Calu3 (cell line): ENCODE data around the gene PEF1. TPM values are rescaled to one million over a fixed set of nuclear protein-coding genes. Genes with fewer than 3 reads are reported as not detected.

Experiments
- BruUV-seq: library from RNA; stranded (reverse); fragments of 400-500 nt; replicated peaks from 2 replicates; lab custom pipeline; 2021; lab: Mats Ljungman, UMichigan
- CTCF ChIA-PET: fragments of 300-600 bp; sonication (Branson Sonifier 250); formaldehyde crosslinking; loops from one replicate; lab custom pipeline; 2022; ENCODE audit warnings: antibody characterized with exemption; lab: Charles Lee
- DNase-seq: peaks from one replicate; pipeline ENCODE4 v3.0.0; 2022
- H3K27ac Mint-ChIP-seq: one replicate; pipeline ENCODE4 v1.8.0; 2022; ENCODE audit warnings: mixed read lengths; ENCODE audit not compliant: unreplicated experiment
- H3K27me3 Mint-ChIP-seq: one replicate; pipeline ENCODE4 v1.8.0; 2022; ENCODE audit warnings: mixed read lengths; ENCODE audit not compliant: unreplicated experiment
- H3K36me3 Mint-ChIP-seq: one replicate; pipeline ENCODE4 v1.8.0; 2022; ENCODE audit warnings: mild to moderate bottlenecking, moderate library complexity, mixed read lengths; ENCODE audit not compliant: insufficient read depth, unreplicated experiment
- H3K4me1 Mint-ChIP-seq: one replicate; pipeline ENCODE4 v1.8.0; 2022; ENCODE audit warnings: mild to moderate bottlenecking, low read depth, mixed read lengths; ENCODE audit not compliant: unreplicated experiment
- H3K4me3 Mint-ChIP-seq: one replicate; pipeline ENCODE4 v1.8.0; 2022; ENCODE audit warnings: mild to moderate bottlenecking, low read depth, moderate library complexity, mixed read lengths; ENCODE audit not compliant: unreplicated experiment
- H3K9me3 Mint-ChIP-seq: one replicate; pipeline ENCODE4 v1.8.0; 2022; ENCODE audit warnings: low read depth, mixed read lengths; ENCODE audit not compliant: unreplicated experiment
- CTCF ChIP-seq: fragments of 200-600 bp; IDR thresholded peaks from one replicate; pipeline ENCODE4 v1.8.0; 2022; ENCODE audit warnings: antibody characterized with exemption; ENCODE audit not compliant: unreplicated experiment
- intact Hi-C: fragments of 100-400 bp; cut with micrococcal nuclease; formaldehyde crosslinking; loops from one replicate; pipeline ENCODE4 v1.10.0; 2022; ENCODE audit not compliant: unreplicated experiment
- total RNA-seq: library from RNA; stranded (reverse); gene quantifications from 2 replicates; pipeline ENCODE4 v1.2.3, GENCODE V29; 2022

The PEF1 gene
- total RNA-seq, 1 experiment from 2014 or later: 61.5 TPM

- H3K9me3 Mint-ChIP-seq: no peaks in the 10 kb centered on the region
- peaks cover 37% of the 10 kb centered on the region for H3K36me3 Mint-ChIP-seq
- no peak overlapping the region for H3K27ac Mint-ChIP-seq
- CTCF ChIA-PET: interaction anchor here (0.6 kb wide), 2 partner anchors 28 to 35 kb away, joined by 3 to 7 read pairs; no protein-coding TSS in a partner anchor
- H3K27me3 Mint-ChIP-seq: no peaks in the 10 kb centered on the region
- peaks cover 14% of the 10 kb centered on the region for H3K4me1 Mint-ChIP-seq
- peak; percentile 82 for DNase-seq
- H3K4me3 Mint-ChIP-seq: peak overlapping the region; percentile 57
- intact Hi-C loops: no loop called here
- BruUV-seq: no TSS peak
- no peak for TF ChIP-seq CTCF
These were observed 60.4 kb downstream of the PEF1 start for GRCh38 chr1:31583995-31584868.

GRCh38 chr1:31583082-31583994, 61.3 kb downstream of the PEF1 start:
- intact Hi-C loops: no loop called here
- no peak for TF ChIP-seq CTCF
- peak overlapping the region; percentile 57 for H3K4me3 Mint-ChIP-seq

GRCh38 chr1:31581821-31582810, 62.6 kb downstream of the PEF1 start:
- H3K36me3 Mint-ChIP-seq: peaks cover 19% of the 10 kb centered on the region
- peak overlapping the region; percentile 52 for H3K27ac Mint-ChIP-seq
- H3K4me3 Mint-ChIP-seq: peak overlapping the region; percentile 57
- no peaks in the 10 kb centered on the region for H3K27me3 Mint-ChIP-seq
- no peaks in the 10 kb centered on the region for H3K4me1 Mint-ChIP-seq
- intact Hi-C loops: no loop called here
- CTCF ChIA-PET: no interaction called here
- TF ChIP-seq CTCF: no peak
- no TSS peak for BruUV-seq
- DNase-seq: no peak
- H3K9me3 Mint-ChIP-seq: no peaks in the 10 kb centered on the region

More at GRCh38 chr1:31583082-31583994, 61.3 kb downstream of the PEF1 start:
- Mint-ChIP-seq H3K36me3 (peaks cover 31% of the 10 kb centered on the region), H3K27ac (no peak overlapping the region), H3K27me3 (no peaks in the 10 kb centered on the region), H3K9me3 (no peaks in the 10 kb centered on the region), H3K4me1 (peaks cover 9% of the 10 kb centered on the region)
- no TSS peak for BruUV-seq
- CTCF ChIA-PET: no interaction called here
- DNase-seq: no peak
